GM12878 (cell line): ENCODE measurements around the gene FGF12. TPM values are rescaled to one million over a fixed set of nuclear protein-coding genes. Genes with fewer than 3 reads are reported as not detected.

Source experiments
- ATAC-seq: fragments of 200-7000 bp; cut with Tn5 transposase; 3 replicates; pipeline ENCODE4 v1.9.1; 2020; ENCODE audit warnings: mild to moderate bottlenecking, moderate library complexity
- BruUV-seq: library from RNA; stranded (reverse); fragments of 400-500 nt; replicated peaks from 2 replicates; lab custom pipeline; 2021; lab: Mats Ljungman, UMichigan
- CTCF ChIA-PET: fragments of 300-600 bp; sonication (Branson Sonifier 250); formaldehyde crosslinking; extraction: SDS; loops from one replicate; lab custom pipeline; 2021; ENCODE audit warnings: inconsistent platforms; lab: Yijun Ruan, JAX
- POLR2A ChIA-PET: fragments of 350-600 bp; formaldehyde crosslinking; extraction: SDS; loops from one replicate; lab custom pipeline; 2021; ENCODE audit warnings: inconsistent platforms; lab: Charles Lee
- RAD21 ChIA-PET: fragments of 300-600 bp; sonication (Branson Sonifier 250); formaldehyde crosslinking; loops from one replicate; lab custom pipeline; 2023; ENCODE audit warnings: antibody characterized with exemption; ENCODE audit not compliant: unreplicated experiment; lab: Charles Lee
- SMC1A ChIA-PET: fragments of 300-600 bp; sonication (Branson Sonifier 250); formaldehyde crosslinking; loops from one replicate; lab custom pipeline; 2023; ENCODE audit not compliant: unreplicated experiment, uncharacterized antibody; lab: Charles Lee
- DNase-seq: peaks from one replicate; pipeline ENCODE4 v3.0.0-alpha.2; 2011; ENCODE audit warnings: low read depth, low spot score
- FAIRE-seq: peaks from 3 replicates; lab custom pipeline; 2011; peaks lifted over from hg19 to GRCh38; lab: Jason Lieb, UNC
- H2AFZ ChIP-seq: 2 replicates; pipeline ENCODE4 v1.6.0; 2011; ENCODE audit warnings: low read depth, low read length, control low read depth; ENCODE audit not compliant: control insufficient read depth
- H3K27ac ChIP-seq: 2 replicates; pipeline ENCODE4 v1.5.1; 2011; ENCODE audit warnings: control low read depth; ENCODE audit not compliant: control insufficient read depth, insufficient read depth
- H3K27me3 ChIP-seq, 2 experiments: replicated peaks in 1 of 2; 2 replicates each; pipeline versions ENCODE4 v1.6.0 to v1.6.1; 2011; ENCODE audit warnings: low read length in 1 of 2; ENCODE audit not compliant: control insufficient read depth in 2 of 2, insufficient read depth in 2 of 2
- H3K36me3 ChIP-seq, 2 experiments: 2 replicates each; pipeline ENCODE4 v1.5.1; 2011; ENCODE audit warnings: low read length in 1 of 2; ENCODE audit not compliant: control insufficient read depth in 2 of 2, insufficient read depth in 2 of 2
- H3K4me1 ChIP-seq: 2 replicates; pipeline ENCODE4 v1.6.1; 2011; ENCODE audit warnings: mild to moderate bottlenecking, low read length, moderate library complexity, mixed read lengths; ENCODE audit not compliant: control insufficient read depth, insufficient read depth
- H3K4me2 ChIP-seq: 2 replicates; pipeline ENCODE4 v1.6.0; 2011; ENCODE audit warnings: control low read depth; ENCODE audit not compliant: control insufficient read depth, insufficient read depth
- H3K4me3 ChIP-seq: fragments of 200-600 bp; sonication (generic); 2 replicates; pipeline ENCODE4 v1.5.1; 2016
- H3K79me2 ChIP-seq: 2 replicates; pipeline ENCODE4 v1.6.0; 2011; ENCODE audit warnings: low read length; ENCODE audit not compliant: control insufficient read depth, insufficient read depth
- H3K9ac ChIP-seq: 2 replicates; pipeline ENCODE4 v1.8.0; 2011; ENCODE audit warnings: low read length, control low read depth, mixed read lengths; ENCODE audit not compliant: control insufficient read depth, insufficient read depth
- H3K9me3 ChIP-seq: replicated peaks from 3 replicates; pipeline ENCODE4 v1.5.1; 2011; ENCODE audit warnings: mild to moderate bottlenecking, low read length; ENCODE audit not compliant: control insufficient read depth, insufficient read depth
- H4K20me1 ChIP-seq: 2 replicates; pipeline ENCODE4 v1.6.0; 2011; ENCODE audit not compliant: control insufficient read depth, insufficient read depth
- BACH1 ChIP-seq: fragments of 450-650 bp; IDR thresholded peaks from 2 replicates; pipeline ENCODE4 v1.6.1; 2017; ENCODE audit warnings: mild to moderate bottlenecking, borderline replicate concordance
- HCFC1 ChIP-seq: fragments of 150-350 bp; IDR thresholded peaks from 2 replicates; pipeline ENCODE4 v1.6.1; 2014; ENCODE audit warnings: low read length
- HDAC2 ChIP-seq: fragments of 200-600 bp; sonication (generic); IDR thresholded peaks from 2 replicates; pipeline ENCODE4 v1.6.1; 2017
- IKZF1 ChIP-seq: fragments of 450-650 bp; conservative IDR thresholded peaks from 2 replicates; pipeline ENCODE4 v1.6.1; 2017; ENCODE audit warnings: antibody characterized with exemption, mild to moderate bottlenecking
- KAT2A ChIP-seq: conservative IDR thresholded peaks from 2 replicates; pipeline ENCODE4 v1.6.1; 2011; ENCODE audit warnings: low read depth, low read length; ENCODE audit not compliant: control insufficient read depth
- MEF2A ChIP-seq: IDR thresholded peaks from 2 replicates; pipeline ENCODE4 v1.6.1; 2011; ENCODE audit warnings: low read depth, mild to moderate bottlenecking, low read length, moderate library complexity; ENCODE audit not compliant: insufficient read depth
- MTA2 ChIP-seq: fragments of 450-650 bp; IDR thresholded peaks from 2 replicates; pipeline ENCODE4 v1.6.1; 2016; ENCODE audit warnings: low read depth, mild to moderate bottlenecking, moderate library complexity
- NFIC ChIP-seq: IDR thresholded peaks from 2 replicates; pipeline ENCODE4 v1.6.1; 2012; ENCODE audit warnings: low read depth, mild to moderate bottlenecking, inconsistent platforms, low read length, moderate library complexity
- NR2C2 ChIP-seq: IDR thresholded peaks from 2 replicates; pipeline ENCODE4 v1.6.1; 2011; ENCODE audit warnings: borderline replicate concordance, low read depth; ENCODE audit not compliant: control insufficient read depth, insufficient read length
- NRF1 ChIP-seq: conservative IDR thresholded peaks from 2 replicates; pipeline ENCODE4 v1.6.1; 2011; ENCODE audit warnings: mild to moderate bottlenecking, low read depth, low read length, improper control_type of control experiment
- POLR2A ChIP-seq: IDR thresholded peaks from 2 replicates; pipeline ENCODE4 v1.6.1; 2011; ENCODE audit warnings: low read depth, mild to moderate bottlenecking, low read length
- POU2F2 ChIP-seq: IDR thresholded peaks from 3 replicates; pipeline ENCODE4 v1.6.1; 2011; ENCODE audit warnings: low read depth, mild to moderate bottlenecking, low read length, borderline replicate concordance
- ZBED1 ChIP-seq: IDR thresholded peaks from 2 replicates; pipeline ENCODE4 v1.6.1; 2016; ENCODE audit warnings: borderline replicate concordance
- WGBS: methylation state at CpG from one replicate; pipeline ENCODE4 v1.1.6; 2016; ENCODE audit warnings: low lambda C conversion rate; ENCODE audit not compliant: insufficient replicate concordance, insufficient coverage; ENCODE audit errors: missing lambda C conversion rate; 5-methylcytosine and 5-hydroxymethylcytosine counted together
- in situ Hi-C: fragments of 300-500 bp; cut with MboI; formaldehyde crosslinking; loops from 9 replicates; pipeline ENCODE4 v1.14.3; 2018; ENCODE audit warnings: mixed read lengths
- intact Hi-C: fragments of 100-400 bp; cut with micrococcal nuclease; formaldehyde crosslinking; loops from one replicate; pipeline ENCODE4 v1.14.2; 2022; ENCODE audit not compliant: unreplicated experiment
- polyA plus RNA-seq, 11 experiments: library from polyadenylated mRNA; depleted of rRNA in 4 of 11; unstranded in 6 of 11; stranded (reverse) in 5 of 11; fragments of >200 nt; fragmentation: Nextera tagmentation in 4 of 11; fragmentation: Illumina TruSeq in 1 of 11; extraction: Ambion mirVana in 4 of 11; extraction: Trizol in 1 of 11; gene quantifications; 1 replicate in 1 of 11; 2 replicates in 10 of 11; pipeline versions ENCODE4 v1.2.1 to v1.2.3, GENCODE V29; 2011 to 2016; ENCODE audit warnings: inconsistent platforms in 2 of 11, missing spikeins in 2 of 11, low read depth in 1 of 11
- total RNA-seq, 4 experiments: library from RNA; depleted of rRNA in 3 of 4; stranded (reverse); fragments of >200 nt in 3 of 4; fragmentation: Illumina TruSeq in 1 of 4; extraction: Trizol in 1 of 4; gene quantifications; 2 replicates each; pipeline versions ENCODE4 v1.2.1 to v1.2.3, GENCODE V29; 2013 to 2021
- TF ChIP-seq, protein P1 (sequence below): fragments of 450-650 bp; IDR thresholded peaks from 2 replicates; pipeline ENCODE4 v1.6.1; 2017; ENCODE audit warnings: mild to moderate bottlenecking
- TF ChIP-seq, protein P2 (sequence below): fragments of 450-650 bp; IDR thresholded peaks from 2 replicates; pipeline ENCODE4 v1.6.1; 2018; ENCODE audit warnings: borderline replicate concordance, mild to moderate bottlenecking; ENCODE audit not compliant: partially characterized antibody

FGF12 gene
- total and polyA plus RNA-seq, 10 of the 15 experiments (the other 5 are each of a cell fraction or from before 2014, with no cell fraction given): 0.03 to 0.43 (median 0.13) TPM; not detected in 7

- intact Hi-C loops: no loop called here
- ChIA-PET RAD21 (interaction anchor here (0.8 to 1.3 kb wide), 2 partner anchors 236 to 237 kb away, joined by 3 read pairs; no protein-coding TSS in a partner anchor), SMC1A (interaction anchor here (4.1 kb wide), 1 partner anchor 257 kb away, joined by 23 read pairs; no protein-coding TSS in a partner anchor), POLR2A (no interaction called here), CTCF (interaction anchor here (0.6 to 4.4 kb wide), 10 partner anchors 9 to 662 kb away, joined by 3 to 45 read pairs (median 6); no protein-coding TSS in a partner anchor)
- no peak overlapping the region for H2AFZ ChIP-seq
- H3K27ac ChIP-seq: no peak overlapping the region
- no peak overlapping the region for H3K4me2 ChIP-seq
- in situ Hi-C loops: loop anchor here (25.0 kb wide), 1 partner anchor 251 kb away; no protein-coding TSS in a partner anchor
- H4K20me1 ChIP-seq: no peaks in the 10 kb centered on the region
- TF ChIP-seq NR2C2 (no peak), NFIC (no peak), MEF2A (no peak), POU2F2 (no peak)
- TF ChIP-seq, protein P1, sequence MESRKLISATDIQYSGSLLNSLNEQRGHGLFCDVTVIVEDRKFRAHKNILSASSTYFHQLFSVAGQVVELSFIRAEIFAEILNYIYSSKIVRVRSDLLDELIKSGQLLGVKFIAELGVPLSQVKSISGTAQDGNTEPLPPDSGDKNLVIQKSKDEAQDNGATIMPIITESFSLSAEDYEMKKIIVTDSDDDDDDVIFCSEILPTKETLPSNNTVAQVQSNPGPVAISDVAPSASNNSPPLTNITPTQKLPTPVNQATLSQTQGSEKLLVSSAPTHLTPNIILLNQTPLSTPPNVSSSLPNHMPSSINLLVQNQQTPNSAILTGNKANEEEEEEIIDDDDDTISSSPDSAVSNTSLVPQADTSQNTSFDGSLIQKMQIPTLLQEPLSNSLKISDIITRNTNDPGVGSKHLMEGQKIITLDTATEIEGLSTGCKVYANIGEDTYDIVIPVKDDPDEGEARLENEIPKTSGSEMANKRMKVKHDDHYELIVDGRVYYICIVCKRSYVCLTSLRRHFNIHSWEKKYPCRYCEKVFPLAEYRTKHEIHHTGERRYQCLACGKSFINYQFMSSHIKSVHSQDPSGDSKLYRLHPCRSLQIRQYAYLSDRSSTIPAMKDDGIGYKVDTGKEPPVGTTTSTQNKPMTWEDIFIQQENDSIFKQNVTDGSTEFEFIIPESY: no peak
- H3K9ac ChIP-seq: no peak overlapping the region
- H3K4me1 ChIP-seq: no peaks in the 10 kb centered on the region
- FAIRE-seq (no peak), DNase-seq (no peak), ATAC-seq (no peak)
- H3K4me3 ChIP-seq: no peak overlapping the region
- H3K9me3 ChIP-seq: no peaks in the 10 kb centered on the region
- H3K36me3 ChIP-seq: no peaks in the 10 kb centered on the region
- no peaks in the 10 kb centered on the region for H3K79me2 ChIP-seq
- no peaks in the 10 kb centered on the region for H3K27me3 ChIP-seq
- 14% methylated on average over 3 of the region's 3 CpGs for WGBS
- no TSS peak for BruUV-seq
Measured at GRCh38 chr3:192186498-192186897, 540.8 kb downstream of the FGF12 start.

DNA sequence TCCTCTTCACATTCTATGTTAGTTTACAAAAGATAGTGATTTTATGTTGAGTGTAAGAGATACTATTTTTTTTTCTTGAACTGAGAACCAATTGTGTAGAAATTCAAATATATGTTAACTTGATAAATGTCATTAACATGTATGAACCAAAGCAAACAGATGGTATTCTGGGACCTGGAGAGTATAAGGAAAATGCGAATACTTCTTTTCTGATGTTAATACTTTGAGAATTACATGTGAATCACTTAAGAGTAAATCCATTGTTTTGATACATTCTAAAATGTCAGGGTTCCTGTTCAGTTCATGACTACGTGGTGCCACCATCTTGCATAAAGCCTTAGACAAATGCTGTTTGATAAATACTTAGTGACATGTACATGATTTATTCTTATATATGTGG is 541.3 kb downstream of the FGF12 start:
- Histone ChIP-seq H3K4me2 (no peak overlapping the region), H3K79me2 (no peaks in the 10 kb centered on the region), H3K9me3 (no peaks in the 10 kb centered on the region), H3K27ac (no peak overlapping the region), H3K4me1 (no peaks in the 10 kb centered on the region), H4K20me1 (no peaks in the 10 kb centered on the region), H3K27me3 (no peaks in the 10 kb centered on the region), H3K4me3 (no peak overlapping the region), H3K9ac (no peak overlapping the region), H3K36me3 (no peaks in the 10 kb centered on the region), H2AFZ (no peak overlapping the region)
- FAIRE-seq (no peak), ATAC-seq (no peak), DNase-seq (no peak)
- in situ Hi-C loops (loop anchor here (25.0 kb wide), 1 partner anchor 251 kb away; no protein-coding TSS in a partner anchor), intact Hi-C loops (no loop called here)
- POLR2A ChIA-PET: no interaction called here
- SMC1A ChIA-PET: no interaction called here
- BruUV-seq: no TSS peak
- RAD21 ChIA-PET: interaction anchor here (1.4 kb wide), 1 partner anchor 259 kb away, joined by 4 read pairs; no protein-coding TSS in a partner anchor
- 50% methylated on average over 2 of the region's 2 CpGs for WGBS
- CTCF ChIA-PET: interaction anchor here (1.1 to 1.6 kb wide), 2 partner anchors 237 to 259 kb away, joined by 5 to 7 read pairs; no protein-coding TSS in a partner anchor
- TF ChIP-seq HDAC2: no peak
- no peak for TF ChIP-seq ZBED1
- TF ChIP-seq, protein P2, sequence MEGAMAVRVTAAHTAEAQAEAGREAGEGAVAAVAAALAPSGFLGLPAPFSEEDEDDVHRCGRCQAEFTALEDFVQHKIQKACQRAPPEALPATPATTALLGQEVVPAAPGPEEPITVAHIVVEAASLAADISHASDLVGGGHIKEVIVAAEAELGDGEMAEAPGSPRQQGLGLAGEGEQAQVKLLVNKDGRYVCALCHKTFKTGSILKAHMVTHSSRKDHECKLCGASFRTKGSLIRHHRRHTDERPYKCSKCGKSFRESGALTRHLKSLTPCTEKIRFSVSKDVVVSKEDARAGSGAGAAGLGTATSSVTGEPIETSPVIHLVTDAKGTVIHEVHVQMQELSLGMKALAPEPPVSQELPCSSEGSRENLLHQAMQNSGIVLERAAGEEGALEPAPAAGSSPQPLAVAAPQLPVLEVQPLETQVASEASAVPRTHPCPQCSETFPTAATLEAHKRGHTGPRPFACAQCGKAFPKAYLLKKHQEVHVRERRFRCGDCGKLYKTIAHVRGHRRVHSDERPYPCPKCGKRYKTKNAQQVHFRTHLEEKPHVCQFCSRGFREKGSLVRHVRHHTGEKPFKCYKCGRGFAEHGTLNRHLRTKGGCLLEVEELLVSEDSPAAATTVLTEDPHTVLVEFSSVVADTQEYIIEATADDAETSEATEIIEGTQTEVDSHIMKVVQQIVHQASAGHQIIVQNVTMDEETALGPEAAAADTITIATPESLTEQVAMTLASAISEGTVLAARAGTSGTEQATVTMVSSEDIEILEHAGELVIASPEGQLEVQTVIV: no peak
- no peak for TF ChIP-seq HCFC1
- TF ChIP-seq NRF1: no peak
- TF ChIP-seq POLR2A: no peak
- TF ChIP-seq MTA2: no peak
- no peak for TF ChIP-seq KAT2A
- no peak for TF ChIP-seq BACH1
- no peak for TF ChIP-seq IKZF1
- no peak for TF ChIP-seq NR2C2
